DND-41 (cell line): ENCODE measurements around the gene GGNBP2.
"Not testable (repeated sequence)": the region's sequence is repeated elsewhere in the genome, so short reads cannot be mapped to it uniquely, and the experiment has no call there.

ENCODE experiments used
- ATAC-seq: fragments of 200-7000 bp; cut with Tn5 transposase; 3 replicates; pipeline ENCODE4 v1.9.1; 2021; ENCODE audit warnings: low read depth; ENCODE audit not compliant: insufficient read depth
- DNase-seq: peaks from one replicate; pipeline ENCODE4 v3.0.0-alpha.2; 2020
- H2AFZ ChIP-seq: 2 replicates; pipeline ENCODE4 v1.6.0; 2012; ENCODE audit warnings: low read depth, low read length
- H3K27ac ChIP-seq: 2 replicates; pipeline ENCODE4 v1.5.1; 2012; ENCODE audit warnings: low read length, inconsistent platforms
- H3K27me3 ChIP-seq: fragments of 200-600 bp; sonication (generic); 2 replicates; pipeline ENCODE4 v1.6.0; 2012; ENCODE audit warnings: low read length, mild to moderate bottlenecking, inconsistent platforms; ENCODE audit not compliant: insufficient read depth, poor library complexity
- H3K36me3 ChIP-seq: 2 replicates; pipeline ENCODE4 v1.5.1; 2012; ENCODE audit warnings: low read length, inconsistent platforms; ENCODE audit not compliant: insufficient read depth
- H3K4me1 ChIP-seq: 2 replicates; pipeline ENCODE4 v1.5.1; 2012; ENCODE audit warnings: mild to moderate bottlenecking, low read length; ENCODE audit not compliant: insufficient read depth
- H3K4me2 ChIP-seq: 2 replicates; pipeline ENCODE4 v1.6.0; 2012; ENCODE audit warnings: mild to moderate bottlenecking, moderate library complexity, low read length, inconsistent platforms; ENCODE audit not compliant: insufficient read depth
- H3K4me3 ChIP-seq, 2 experiments: fragments of 200-600 bp in 1 of 2; shearing (Covaris generic) in 1 of 2; 2 replicates each; pipeline ENCODE4 v1.5.1; 2012 to 2016; ENCODE audit warnings: inconsistent platforms in 2 of 2, low read length in 2 of 2, mild to moderate bottlenecking in 2 of 2, low read depth in 1 of 2, moderate library complexity in 1 of 2
- H3K79me2 ChIP-seq: 2 replicates; pipeline ENCODE4 v1.6.0; 2012; ENCODE audit warnings: low read length, inconsistent platforms; ENCODE audit not compliant: insufficient read depth
- H3K9ac ChIP-seq: 2 replicates; pipeline ENCODE4 v1.6.0; 2012; ENCODE audit warnings: low read depth, mild to moderate bottlenecking, inconsistent platforms, low read length, moderate library complexity
- H3K9me3 ChIP-seq: 2 replicates; pipeline ENCODE4 v1.5.1; 2012; ENCODE audit warnings: low read length, moderate library complexity, mild to moderate bottlenecking, inconsistent platforms; ENCODE audit not compliant: insufficient read depth, severe bottlenecking
- H4K20me1 ChIP-seq: 2 replicates; pipeline ENCODE4 v1.6.0; 2012; ENCODE audit warnings: low read length; ENCODE audit not compliant: insufficient read depth
- CTCF ChIP-seq: IDR thresholded peaks from 2 replicates; pipeline ENCODE4 v1.5.1; 2012; ENCODE audit warnings: borderline replicate concordance, low read length, moderate library complexity, mild to moderate bottlenecking; ENCODE audit not compliant: poor library complexity, severe bottlenecking; ENCODE audit errors: extremely low read depth
- EZH2 ChIP-seq: IDR thresholded peaks from 3 replicates; pipeline ENCODE4 v1.6.1; 2012; ENCODE audit warnings: borderline replicate concordance, low read depth, mild to moderate bottlenecking, moderate library complexity, low read length, inconsistent platforms; ENCODE audit not compliant: severe bottlenecking

The GGNBP2 gene

GRCh38 chr17:36507266-36507665 is 37.5 kb upstream of the GGNBP2 start:
- no peak overlapping the region for H3K9ac ChIP-seq
- H3K79me2 ChIP-seq = no peaks in the 10 kb centered on the region
- no peak overlapping the region for H3K4me3 ChIP-seq
- H4K20me1 ChIP-seq = peaks cover 8% of the 10 kb centered on the region; the same call in 1 of the 2 replicates
- no peak for ATAC-seq
- no peak overlapping the region for H3K27ac ChIP-seq
- no peak for TF ChIP-seq CTCF
- TF ChIP-seq EZH2 = no peak
- H3K9me3 ChIP-seq = no peaks in the 10 kb centered on the region
- H3K4me2 ChIP-seq = no peak overlapping the region
- H3K27me3 ChIP-seq = no peaks in the 10 kb centered on the region
- H3K36me3 ChIP-seq = peaks cover 96% of the 10 kb centered on the region
- DNase-seq = no peak
- H3K4me1 ChIP-seq = no peaks in the 10 kb centered on the region
- no peak overlapping the region for H2AFZ ChIP-seq

- H3K9ac ChIP-seq, H3K4me1 ChIP-seq, H3K4me3 ChIP-seq, ATAC-seq, H3K4me2 ChIP-seq, H3K79me2 ChIP-seq, H2AFZ ChIP-seq, H3K27me3 ChIP-seq, DNase-seq, H3K9me3 ChIP-seq, H3K27ac ChIP-seq: not testable (repeated sequence)
- H4K20me1 ChIP-seq = peaks cover 13% of the 10 kb centered on the region; the same call in 1 of the 2 replicates
- H3K36me3 ChIP-seq = peaks cover 96% of the 10 kb centered on the region
Observed at GRCh38 chr17:36508439-36508838, 36.3 kb upstream of the GGNBP2 start.

GRCh38 chr17:36509272-36509985 is 35.3 kb upstream of the GGNBP2 start:
- Histone ChIP-seq H3K9ac (no peak overlapping the region), H3K4me1 (no peaks in the 10 kb centered on the region), H3K36me3 (peaks cover 96% of the 10 kb centered on the region), H4K20me1 (peaks cover 15% of the 10 kb centered on the region; the same call in 1 of the 2 replicates), H3K27ac (no peak overlapping the region), H3K9me3 (no peaks in the 10 kb centered on the region), H3K79me2 (no peaks in the 10 kb centered on the region), H3K4me2 (no peak overlapping the region), H3K27me3 (no peaks in the 10 kb centered on the region), H2AFZ (no peak overlapping the region), H3K4me3 (no peak overlapping the region)
- ATAC-seq = no peak
- TF ChIP-seq CTCF (no peak), EZH2 (no peak)
- no peak for DNase-seq

DNA sequence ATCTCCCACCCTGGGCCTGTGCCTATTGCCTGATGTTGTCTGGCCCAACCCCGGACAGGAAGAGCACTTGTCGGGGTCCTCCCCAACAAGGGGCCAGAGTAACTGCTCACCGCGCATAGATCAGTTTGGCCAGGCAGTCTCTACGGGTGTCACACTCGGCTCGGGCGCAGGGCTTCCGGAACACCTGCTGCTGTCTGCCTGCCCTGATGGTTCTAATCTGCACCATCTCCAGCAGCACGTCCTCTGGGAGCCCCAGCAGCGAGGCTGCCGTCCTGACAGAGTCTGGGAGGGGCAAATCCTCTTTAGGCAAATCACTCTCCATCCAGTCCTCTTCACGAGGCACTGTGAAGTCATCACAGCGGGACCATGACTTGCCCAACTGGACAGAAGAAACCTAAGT is 34.1 kb upstream of the GGNBP2 start:
- Histone ChIP-seq H4K20me1 (peaks cover 19% of the 10 kb centered on the region; the same call in 1 of the 2 replicates), H3K79me2 (no peaks in the 10 kb centered on the region), H2AFZ (no peak overlapping the region), H3K9me3 (no peaks in the 10 kb centered on the region), H3K9ac (no peak overlapping the region), H3K27ac (no peak overlapping the region), H3K4me1 (no peaks in the 10 kb centered on the region), H3K27me3 (no peaks in the 10 kb centered on the region), H3K4me3 (no peak overlapping the region), H3K4me2 (no peak overlapping the region), H3K36me3 (peaks cover 98% of the 10 kb centered on the region)
- TF ChIP-seq CTCF (no peak), EZH2 (no peak)
- DNase-seq (no peak), ATAC-seq (no peak)
